Lower leg skin (tissue), 4 donors: ENCODE measurements around the gene SYDE1. TPM values are rescaled to one million over a fixed set of nuclear protein-coding genes. Genes with fewer than 3 reads are reported as not detected.

ENCODE experiments used
- DNase-seq, 2 donors: peaks; one replicate each; pipeline ENCODE4 v3.0.0-alpha.2; 2019; ENCODE audit warnings: low spot score in 2 of 2
- H3K4me3 ChIP-seq: fragments of 200-600 bp; sonication (generic); 2 replicates; pipeline ENCODE4 v1.5.1; 2017; ENCODE audit warnings: mild to moderate bottlenecking, low read depth; ENCODE audit not compliant: poor library complexity, severe bottlenecking
- CTCF ChIP-seq, 3 donors: fragments of 450-650 bp; IDR thresholded peaks; one replicate each; pipeline ENCODE4 v1.5.1; 2016; ENCODE audit warnings: antibody characterized with exemption in 3 of 3, mild to moderate bottlenecking in 3 of 3, moderate library complexity in 2 of 3
- POLR2A ChIP-seq, 2 donors: fragments of 450-650 bp; IDR thresholded peaks; one replicate each; pipeline ENCODE4 v1.6.1; 2016 to 2017; ENCODE audit warnings: antibody characterized with exemption in 2 of 2, mild to moderate bottlenecking in 1 of 2, moderate library complexity in 1 of 2
- WGBS, 2 donors: methylation state at CpG; one replicate each; pipeline ENCODE4 v1.1.5; 2018; 5-methylcytosine and 5-hydroxymethylcytosine counted together
- intact Hi-C: fragments of 100-400 bp; cut with DNase I; formaldehyde crosslinking; loops from one replicate; pipeline ENCODE4 v1.15.0; 2023; ENCODE audit warnings: low total_unique reads
- total RNA-seq, 4 donors: library from RNA; depleted of rRNA; stranded (reverse); fragments of >200 nt; gene quantifications; one replicate each; pipeline ENCODE4 v1.1.0, GENCODE V29; 2016

The SYDE1 gene
- total RNA-seq, 4 donors from 2014 or later: 7.1 to 15.9 (median 9.9) TPM

- H3K4me3 ChIP-seq: no peak overlapping the region
- WGBS, 2 donors: 91 to 92% methylated on average over 11 of the region's 11 CpGs
- intact Hi-C loops: no loop called here
- no peak for TF ChIP-seq POLR2A (IDR thresholded peaks at IDR 0.05)
- no peak for TF ChIP-seq CTCF (IDR thresholded peaks at IDR 0.05)
- DNase-seq: no peak
Measured at GRCh38 chr19:15112385-15112784, 5.2 kb downstream of the SYDE1 start.

- no peak for DNase-seq
- WGBS, 2 donors: 91 to 95% methylated on average over 57 of the region's 58 CpGs
- H3K4me3 ChIP-seq: no peak overlapping the region
- intact Hi-C loops: no loop called here
- TF ChIP-seq CTCF (IDR thresholded peaks at IDR 0.05) (no peak), POLR2A (IDR thresholded peaks at IDR 0.05) (no peak)
Measured at GRCh38 chr19:15113245-15114152, 6.3 kb downstream of the SYDE1 start.

- WGBS, 2 donors: 55 to 72% methylated on average over 6 to 7 of the region's 7 CpGs
- H3K4me3 ChIP-seq: no peak overlapping the region
- DNase-seq: no peak
- TF ChIP-seq POLR2A (IDR thresholded peaks at IDR 0.05) (no peak), CTCF (IDR thresholded peaks at IDR 0.05) (no peak)
- intact Hi-C loops: no loop called here
Measured at GRCh38 chr19:15114153-15114540, 6.9 kb downstream of the SYDE1 start.

- intact Hi-C loops: no loop called here
- no peak overlapping the region for H3K4me3 ChIP-seq
- DNase-seq: no peak
- TF ChIP-seq POLR2A (IDR thresholded peaks at IDR 0.05) (no peak), CTCF (IDR thresholded peaks at IDR 0.05) (no peak)
- WGBS, 2 donors: 71 to 72% methylated on average over 13 of the region's 13 CpGs
Measured at GRCh38 chr19:15115080-15115479, 7.9 kb downstream of the SYDE1 start.

GRCh38 chr19:15115762-15116615, 8.8 kb downstream of the SYDE1 start:
- TF ChIP-seq CTCF (IDR thresholded peaks at IDR 0.05): no peak
- no peak for TF ChIP-seq POLR2A (IDR thresholded peaks at IDR 0.05)
- no peak overlapping the region for H3K4me3 ChIP-seq
- intact Hi-C loops: no loop called here
- WGBS, 2 donors: 81 to 88% methylated on average over 22 of the region's 23 CpGs
- DNase-seq: no peak
